Fibroblast of villous mesenchyme (primary cell): Measurements from ENCODE around the gene CALR. TPM values are rescaled to one million over a fixed set of nuclear protein-coding genes. Genes with fewer than 3 reads are reported as not detected.

ENCODE experiments used
- DNase-seq: peaks from one replicate; pipeline ENCODE4 v3.0.0-alpha.2; 2010; ENCODE audit warnings: low read depth
- H3K4me3 ChIP-seq: 2 replicates; pipeline ENCODE4 v1.5.1; 2011; ENCODE audit warnings: low read depth, mild to moderate bottlenecking, low read length
- CTCF ChIP-seq: IDR thresholded peaks from 2 replicates; pipeline ENCODE4 v1.5.1; 2012; ENCODE audit warnings: low read depth, mild to moderate bottlenecking, low read length; ENCODE audit not compliant: insufficient read depth
- total RNA-seq: library from RNA; depleted of rRNA; stranded (reverse); fragments of >200 nt; gene quantifications from 2 replicates; pipeline ENCODE4 v1.2.3, GENCODE V29; 2012

CALR gene
- total RNA-seq, 1 donor: 2,588 TPM

GRCh38 chr19:12943437-12944044 is 5.1 kb downstream of the CALR start:
- TF ChIP-seq CTCF: no peak
- no peak for DNase-seq
- no peak overlapping the region for H3K4me3 ChIP-seq

DNA sequence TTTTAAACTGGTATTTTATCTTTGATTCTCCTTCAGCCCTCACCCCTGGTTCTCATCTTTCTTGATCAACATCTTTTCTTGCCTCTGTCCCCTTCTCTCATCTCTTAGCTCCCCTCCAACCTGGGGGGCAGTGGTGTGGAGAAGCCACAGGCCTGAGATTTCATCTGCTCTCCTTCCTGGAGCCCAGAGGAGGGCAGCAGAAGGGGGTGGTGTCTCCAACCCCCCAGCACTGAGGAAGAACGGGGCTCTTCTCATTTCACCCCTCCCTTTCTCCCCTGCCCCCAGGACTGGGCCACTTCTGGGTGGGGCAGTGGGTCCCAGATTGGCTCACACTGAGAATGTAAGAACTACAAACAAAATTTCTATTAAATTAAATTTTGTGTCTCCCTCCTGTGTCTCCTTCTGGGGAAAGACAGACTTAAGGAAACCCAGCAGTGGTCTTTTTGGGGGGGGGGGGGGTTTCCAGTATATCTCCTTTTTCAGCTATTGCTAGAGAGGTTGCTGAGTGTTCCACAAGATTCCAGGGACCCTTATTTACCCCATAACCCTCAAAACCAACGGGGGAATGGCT is 5.8 kb downstream of the CALR start:
- H3K4me3 ChIP-seq: no peak overlapping the region
- DNase-seq: no peak
- no peak for TF ChIP-seq CTCF

GRCh38 chr19:12945479-12946091 is 7.2 kb downstream of the CALR start, which contains the start of gene RAD23A:
Gene RAD23A, plus strand, starts transcription at chr19:12945862. Its CDS starts 87 bp downstream, at chr19:12945949.
- no peak for TF ChIP-seq CTCF
- DNase-seq: peak; percentile 99
- peak within 1 kb of the TSS; percentile 72 for H3K4me3 ChIP-seq

DNA sequence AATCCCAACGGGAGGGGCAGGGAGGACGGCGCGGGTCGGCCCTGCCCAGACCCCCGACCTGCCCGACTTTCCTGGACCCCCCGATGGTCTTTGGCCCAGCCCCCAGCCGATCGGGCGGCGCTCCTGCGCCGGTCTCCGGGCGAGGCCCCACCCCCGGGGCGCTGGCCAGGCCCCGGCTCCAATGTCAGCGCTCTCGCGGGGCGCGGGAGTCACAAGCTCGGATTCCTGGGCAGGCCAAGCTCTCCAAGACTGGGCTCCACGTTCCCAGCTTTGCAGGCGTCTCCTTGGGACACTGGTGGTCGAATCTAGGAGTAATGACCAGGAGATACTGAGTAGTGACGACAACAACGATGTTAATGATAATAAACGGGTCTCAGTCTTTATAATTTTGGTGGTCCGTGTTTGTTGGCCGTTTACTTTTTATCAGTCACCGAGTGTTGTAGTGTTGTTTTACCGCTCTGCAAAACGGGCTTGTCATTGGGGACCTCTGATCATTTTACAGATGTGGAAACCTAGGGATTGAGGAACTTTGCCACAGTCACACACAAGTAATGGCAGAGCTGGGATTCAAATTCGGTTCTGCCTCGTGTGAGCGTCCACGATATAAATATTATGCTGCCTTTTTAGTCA is 7.8 kb downstream of the CALR start:
- DNase-seq: peak; percentile 85
- H3K4me3 ChIP-seq: peak overlapping the region; percentile 72
- no peak for TF ChIP-seq CTCF

GRCh38 chr19:12946731-12947496 is 8.5 kb downstream of the CALR start:
- peak overlapping the region; percentile 72 for H3K4me3 ChIP-seq
- no peak for DNase-seq
- TF ChIP-seq CTCF: no peak
